ENCODE data around the gene XCL2.
"Not testable (repeated sequence)": the region's sequence is repeated elsewhere in the genome, so short reads cannot be mapped to it uniquely, and the experiment has no call there.

Gene XCL2

GRCh38 chr1:168555508-168556046, 11.8 kb upstream of the XCL2 start:
- no peak for DNase-seq

GRCh38 chr1:168554603-168555483, 11.0 kb upstream of the XCL2 start:
- DNase-seq = no peak

- no peak for DNase-seq
These were observed 10.1 kb upstream of the XCL2 start for GRCh38 chr1:168553680-168554553.

- no peak for DNase-seq
These were observed 9.2 kb upstream of the XCL2 start for GRCh38 chr1:168552961-168553360.

- no peak for DNase-seq
These were observed 7.9 kb upstream of the XCL2 start for GRCh38 chr1:168551688-168552087.

GRCh38 chr1:168550971-168551370, 7.2 kb upstream of the XCL2 start:
- no peak for DNase-seq

- not testable (repeated sequence) for DNase-seq
These were observed 2.7 kb upstream of the XCL2 start for GRCh38 chr1:168546553-168546895.

- DNase-seq = not testable (repeated sequence)
These were observed 2.1 kb upstream of the XCL2 start for GRCh38 chr1:168545678-168546552.

- DNase-seq = not testable (repeated sequence)
These were observed 819 bp downstream of the XCL2 start for GRCh38 chr1:168542978-168543377.

- DNase-seq = not testable (repeated sequence)
These were observed 3.0 kb downstream of the XCL2 start for GRCh38 chr1:168540798-168541197.

GRCh38 chr1:168535536-168535935, 8.3 kb downstream of the XCL2 start:
- DNase-seq = no peak

GRCh38 chr1:168531615-168532345, 12.0 kb downstream of the XCL2 start:
- no peak for DNase-seq

- no peak for DNase-seq
These were observed 14.3 kb downstream of the XCL2 start for GRCh38 chr1:168529518-168529917.

GRCh38 chr1:168521401-168522000, 22.3 kb downstream of the XCL2 start:
- no peak for DNase-seq

- DNase-seq = no peak
These were observed 23.0 kb downstream of the XCL2 start for GRCh38 chr1:168520832-168521231.

GRCh38 chr1:168520052-168520751, 23.6 kb downstream of the XCL2 start:
- DNase-seq = peak; percentile 29 to 39

- DNase-seq = no peak
These were observed 25.0 kb downstream of the XCL2 start for GRCh38 chr1:168518813-168519212.

GRCh38 chr1:168518201-168518689, 25.6 kb downstream of the XCL2 start:
- DNase-seq = no peak

- no peak for DNase-seq
These were observed 29.3 kb downstream of the XCL2 start for GRCh38 chr1:168514455-168514854.

- DNase-seq = no peak
These were observed 30.0 kb downstream of the XCL2 start for GRCh38 chr1:168513656-168514404.
